Stimulated activated CD4-positive, alpha-beta T cell treated with anti-CD3 and anti-CD28 coated beads, Interleukin-2, amount 100 ng/mL, for 24 hours (primary cell): ENCODE measurements around the gene RHEBL1.

Source experiments
- DNase-seq, 2 donors: peaks; one replicate each; pipeline ENCODE4 v3.0.0-alpha.2; 2020

The RHEBL1 gene

GRCh38 chr12:49036029-49036428 is 33.8 kb downstream of the RHEBL1 start:
- no peak for DNase-seq

GRCh38 chr12:49034286-49034622 is 35.5 kb downstream of the RHEBL1 start:
- DNase-seq: no peak

- DNase-seq: no peak
Observed at GRCh38 chr12:49033611-49034285, 36.0 kb downstream of the RHEBL1 start.

- DNase-seq: no peak
Observed at GRCh38 chr12:49032679-49033447, 36.9 kb downstream of the RHEBL1 start.

- DNase-seq: no peak
Observed at GRCh38 chr12:49032276-49032675, 37.5 kb downstream of the RHEBL1 start.

GRCh38 chr12:49031573-49032161 is 38.1 kb downstream of the RHEBL1 start:
- no peak for DNase-seq

- no peak for DNase-seq
Observed at GRCh38 chr12:49030714-49031572, 38.8 kb downstream of the RHEBL1 start.

GRCh38 chr12:49030119-49030518 is 39.7 kb downstream of the RHEBL1 start:
- DNase-seq: no peak

GRCh38 chr12:49028666-49029275 is 41.0 kb downstream of the RHEBL1 start:
- DNase-seq: no peak

GRCh38 chr12:49027846-49028555 is 41.8 kb downstream of the RHEBL1 start:
- no peak for DNase-seq

GRCh38 chr12:49026678-49027480 is 42.9 kb downstream of the RHEBL1 start:
- DNase-seq: no peak

GRCh38 chr12:49026101-49026500 is 43.7 kb downstream of the RHEBL1 start:
- no peak for DNase-seq

GRCh38 chr12:49025463-49025862 is 44.3 kb downstream of the RHEBL1 start:
- DNase-seq: no peak

GRCh38 chr12:49024543-49024942 is 45.2 kb downstream of the RHEBL1 start:
- DNase-seq: no peak

GRCh38 chr12:49023812-49024211 is 46.0 kb downstream of the RHEBL1 start:
- DNase-seq: no peak

GRCh38 chr12:49022558-49023178 is 47.1 kb downstream of the RHEBL1 start:
- DNase-seq: peak in 1 of 2 donors; percentile 16

- DNase-seq: no peak
Observed at GRCh38 chr12:49021292-49021915, 48.4 kb downstream of the RHEBL1 start.

GRCh38 chr12:49020441-49020840 is 49.3 kb downstream of the RHEBL1 start:
- peak in 1 of 2 donors; percentile 18 for DNase-seq

- peak; percentile 41 to 48 for DNase-seq
Observed at GRCh38 chr12:49019443-49020324, 50.1 kb downstream of the RHEBL1 start.
